GM21381 (cell line): ENCODE results near the gene GRAMD1B.

Experiments
- ATAC-seq: cut with Tn5 transposase; IDR thresholded peaks from one replicate; pipeline ENCODE4 v1.9.1; 2021; ENCODE audit warnings: mild to moderate bottlenecking, moderate library complexity; ENCODE audit not compliant: unreplicated experiment

The GRAMD1B gene

GRCh38 chr11:123584737-123585136 is 154.7 kb downstream of the GRAMD1B start:
- ATAC-seq: no peak

DNA sequence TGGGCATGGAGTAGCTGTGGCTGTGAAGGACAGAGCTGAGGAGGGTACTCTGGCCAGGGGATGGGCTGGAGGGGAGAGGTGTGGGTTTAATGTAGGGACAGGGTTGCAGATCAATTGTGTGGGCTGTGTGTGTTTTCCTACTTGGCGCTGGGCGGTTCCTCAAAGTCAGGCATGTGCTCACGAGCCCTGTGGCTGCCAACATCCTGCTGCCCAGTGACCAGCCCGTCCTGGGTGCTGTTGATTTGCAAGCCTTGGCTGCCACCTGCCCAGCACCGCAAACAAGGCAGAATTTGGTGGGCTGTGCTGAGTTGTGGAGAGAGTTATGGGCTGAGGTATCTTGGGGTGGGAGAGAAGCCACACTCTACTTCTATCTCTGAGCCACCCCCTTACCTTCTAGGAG is 155.1 kb downstream of the GRAMD1B start:
- no peak for ATAC-seq

- no peak for ATAC-seq
Measured at GRCh38 chr11:123585706-123586105, 155.6 kb downstream of the GRAMD1B start.

DNA sequence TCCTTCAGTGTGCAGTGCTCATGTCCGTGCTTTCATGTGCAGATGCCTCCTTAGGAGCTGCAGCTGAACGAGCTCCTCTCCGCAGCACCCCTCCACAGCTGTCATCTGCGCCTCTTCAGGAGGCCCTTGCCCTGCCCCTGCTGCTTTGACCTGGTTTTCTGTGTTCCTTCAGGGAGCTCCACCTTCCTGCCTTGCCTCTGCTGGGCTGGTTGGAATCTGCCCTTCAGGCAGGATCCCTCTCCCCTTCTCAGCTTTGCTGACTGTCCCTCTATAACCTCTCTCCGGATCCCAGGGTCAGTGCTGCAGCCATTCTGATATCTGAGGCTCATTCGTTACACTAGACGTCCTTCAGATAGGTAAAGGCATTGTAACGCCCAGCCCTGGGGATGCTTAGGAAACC is 156.5 kb downstream of the GRAMD1B start:
- no peak for ATAC-seq

DNA sequence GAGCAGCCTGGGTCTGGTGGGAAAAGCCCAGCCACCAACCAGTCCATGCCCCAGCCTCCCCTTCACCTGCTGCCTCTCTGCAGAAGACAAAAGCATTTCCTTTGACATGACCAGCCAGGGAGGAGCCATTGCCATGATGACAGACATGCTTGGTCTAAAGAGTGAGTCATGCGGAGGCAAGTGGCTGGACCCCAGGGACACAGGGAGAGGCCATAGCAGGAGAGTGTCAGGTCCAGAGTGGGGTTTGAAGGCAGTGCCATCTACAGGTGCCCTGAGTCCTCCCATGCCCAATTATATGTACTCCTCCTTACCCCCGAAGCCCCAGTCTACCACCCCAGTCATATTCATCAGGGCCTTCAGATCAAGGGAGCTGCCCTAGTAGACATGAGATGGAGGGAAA is 157.0 kb downstream of the GRAMD1B start:
- ATAC-seq: no peak

GRCh38 chr11:123587559-123587958 is 157.5 kb downstream of the GRAMD1B start:
- no peak for ATAC-seq

- ATAC-seq: no peak
Measured at GRCh38 chr11:123588117-123588863, 158.2 kb downstream of the GRAMD1B start.

- no peak for ATAC-seq
Measured at GRCh38 chr11:123588864-123589262, 158.8 kb downstream of the GRAMD1B start.

GRCh38 chr11:123590296-123590912 is 160.3 kb downstream of the GRAMD1B start:
- ATAC-seq: no peak

DNA sequence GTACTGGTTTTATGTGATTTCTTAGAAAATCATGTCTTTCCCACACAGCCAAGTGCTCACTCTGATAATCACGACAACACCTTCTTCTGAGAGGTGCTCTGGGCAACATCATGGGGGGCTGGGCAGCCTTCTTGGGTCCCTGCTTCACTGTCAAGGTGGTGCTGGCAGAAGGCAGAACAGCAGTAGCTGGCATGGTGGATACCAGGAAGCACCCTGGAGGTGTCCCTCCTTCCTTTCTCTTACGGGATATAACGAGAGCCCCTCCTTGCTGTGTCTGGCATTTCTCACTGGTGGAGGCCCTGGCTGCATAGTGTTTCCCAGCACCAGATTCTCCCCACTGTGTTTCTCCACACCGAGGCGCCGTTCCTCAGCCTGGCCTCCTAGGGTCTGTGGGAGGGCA is 163.5 kb downstream of the GRAMD1B start:
- ATAC-seq: no peak

GRCh38 chr11:123594188-123594901 is 164.3 kb downstream of the GRAMD1B start:
- no peak for ATAC-seq

- ATAC-seq: no peak
Measured at GRCh38 chr11:123594921-123595320, 164.9 kb downstream of the GRAMD1B start.

DNA sequence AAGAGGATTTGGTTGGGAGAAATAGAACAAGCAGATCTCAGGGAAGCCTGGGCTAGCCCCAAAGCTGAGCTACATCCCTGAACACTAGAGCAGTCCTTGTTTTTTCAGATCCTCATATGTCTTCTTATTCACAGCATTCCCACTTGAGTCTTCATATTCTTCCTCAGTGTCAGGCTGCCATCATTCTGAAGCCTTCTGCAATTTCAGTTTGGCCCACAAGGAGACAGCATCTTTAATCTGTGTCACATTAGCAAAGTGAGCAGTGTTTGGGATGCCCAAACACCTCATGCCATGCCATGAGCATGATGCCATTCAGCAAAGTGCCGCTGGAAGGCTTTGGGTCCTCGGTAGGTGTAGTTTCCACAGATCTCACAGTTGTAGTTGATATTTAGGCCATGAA is 167.8 kb downstream of the GRAMD1B start:
- no peak for ATAC-seq

- ATAC-seq: no peak
Measured at GRCh38 chr11:123601136-123601535, 171.1 kb downstream of the GRAMD1B start.

DNA sequence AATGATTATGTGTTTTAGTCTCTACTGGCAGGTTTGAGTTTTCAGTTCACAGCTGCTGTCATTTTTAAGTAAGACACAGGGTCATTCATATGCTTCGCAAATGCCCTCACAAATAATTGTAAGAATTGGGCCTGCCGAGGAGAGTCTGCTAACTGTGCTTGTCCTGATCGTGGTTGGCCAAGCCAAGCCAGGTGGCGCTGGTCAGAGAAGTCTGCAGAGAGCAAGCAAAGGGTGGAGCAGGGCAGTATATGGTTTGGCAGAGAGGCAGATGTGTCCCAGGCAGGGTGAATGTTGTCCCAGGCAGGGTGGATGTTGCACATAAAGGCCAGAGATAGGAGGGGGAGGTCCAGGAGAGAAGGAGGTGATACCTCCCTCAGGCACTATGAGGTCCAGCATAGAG is 171.7 kb downstream of the GRAMD1B start:
- ATAC-seq: no peak

GRCh38 chr11:123603666-123604065 is 173.6 kb downstream of the GRAMD1B start:
- no peak for ATAC-seq

DNA sequence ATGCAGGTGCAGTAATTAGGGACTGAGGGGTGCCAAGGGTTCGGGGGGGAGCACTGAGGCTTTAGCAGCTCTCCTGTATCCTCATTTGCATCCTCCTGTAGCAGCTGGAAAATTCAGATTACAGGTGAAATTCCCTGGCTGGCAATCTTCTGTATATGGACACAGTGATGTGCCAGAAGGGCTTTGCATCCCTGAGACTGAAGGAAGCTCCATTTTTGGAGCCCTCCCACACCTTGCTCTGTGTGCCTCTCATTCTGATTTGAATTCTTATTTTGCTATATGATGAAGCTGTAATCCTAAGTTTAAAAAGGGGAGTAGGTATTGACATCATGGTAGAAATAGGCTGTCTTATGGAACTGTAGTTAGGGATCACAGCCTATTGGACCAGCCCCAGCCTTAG is 177.7 kb downstream of the GRAMD1B start:
- ATAC-seq: no peak

DNA sequence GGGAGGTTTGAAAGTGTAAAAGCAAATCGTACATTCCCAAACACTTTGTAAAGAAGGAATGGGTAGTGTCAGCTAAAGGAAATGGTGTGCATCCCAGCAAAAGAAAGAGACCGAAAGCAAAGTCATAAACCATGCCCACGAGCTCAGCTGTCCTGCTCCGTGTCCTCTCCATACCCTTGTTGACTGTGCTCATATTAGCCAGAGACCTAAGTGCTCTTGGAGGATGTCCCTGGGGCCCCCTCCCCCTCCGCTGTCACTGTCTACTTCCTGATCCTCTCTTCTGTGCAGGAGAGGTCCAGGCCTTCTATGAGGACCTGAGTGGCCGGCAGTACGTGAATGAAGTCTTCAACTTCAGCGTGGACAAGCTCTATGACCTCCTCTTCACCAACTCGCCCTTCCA is 178.3 kb downstream of the GRAMD1B start:
- ATAC-seq: no peak

- ATAC-seq: no peak
Measured at GRCh38 chr11:123608945-123609344, 178.9 kb downstream of the GRAMD1B start.

- no peak for ATAC-seq
Measured at GRCh38 chr11:123611698-123612097, 181.6 kb downstream of the GRAMD1B start.

- no peak for ATAC-seq
Measured at GRCh38 chr11:123616505-123617198, 186.6 kb downstream of the GRAMD1B start.
